Hematopoietic multipotent progenitor cell (in vitro differentiated cells): ENCODE data around the gene MAN2B1. TPM values are rescaled to one million over a fixed set of nuclear protein-coding genes. Genes with fewer than 3 reads are reported as not detected.
A peak's percentile ranks its signal among the peaks of the same experiment; 100 is the strongest.
"Not testable (repeated sequence)": the region's sequence is repeated elsewhere in the genome, so short reads cannot be mapped to it uniquely, and the experiment has no call there.

Source experiments
- DNase-seq, 3 donors: peaks; one replicate each; pipeline ENCODE4 v3.0.0-alpha.2; 2011 to 2015; ENCODE audit warnings: low read depth in 2 of 3, low spot score in 2 of 3
- small RNA-seq: library from RNA; depleted of rRNA; stranded (forward); fragments of <200 nt; gene quantifications from one replicate; pipeline ENCODE3, GENCODE V24; 2012
- total RNA-seq: library from RNA; depleted of rRNA; stranded (reverse); fragments of >200 nt; gene quantifications from one replicate; pipeline ENCODE4 v1.2.3, GENCODE V29; 2012

MAN2B1 gene
- total RNA-seq, 1 donor: 128 TPM

GRCh38 chr19:12623361-12624031 is 43.0 kb downstream of the MAN2B1 start:
- no peak for DNase-seq

GRCh38 chr19:12621253-12622024 is 45.1 kb downstream of the MAN2B1 start:
- DNase-seq: not testable (repeated sequence)

GRCh38 chr19:12617646-12618045 is 48.9 kb downstream of the MAN2B1 start:
- no peak for DNase-seq

GRCh38 chr19:12611361-12611699 is 55.2 kb downstream of the MAN2B1 start:
- no peak for DNase-seq

- DNase-seq: peak; percentile 74 to 99 (median 96)
Measured at GRCh38 chr19:12610540-12611360, 55.8 kb downstream of the MAN2B1 start, which contains the start of the genes ZNF490 and ZNF791. Gene ZNF490, minus strand, starts transcription at chr19:12610813. Its CDS starts 133 bp downstream, at chr19:12610680. Gene ZNF791, plus strand, starts transcription at chr19:12610920. Its CDS starts 160 bp downstream, at chr19:12611080.

GRCh38 chr19:12607631-12608030 is 58.9 kb downstream of the MAN2B1 start:
- peak in 1 of 3 donors; percentile 18 for DNase-seq

GRCh38 chr19:12606796-12607195 is 59.7 kb downstream of the MAN2B1 start:
- DNase-seq: no peak

- peak in 2 of 3 donors; percentile 60 to 82 for DNase-seq
Measured at GRCh38 chr19:12603714-12604113, 62.8 kb downstream of the MAN2B1 start.

- no peak for DNase-seq
Measured at GRCh38 chr19:12597594-12597993, 68.9 kb downstream of the MAN2B1 start.

- no peak for DNase-seq
Measured at GRCh38 chr19:12596927-12597548, 69.5 kb downstream of the MAN2B1 start.

Small RNA genes within 50 kb of the gene (small RNA-seq; reads per million reads assigned to genes)
- gene SNORD41: 37.9 reads per million, percentile 96 among the genes with 10 or more reads in this experiment

Other genes starting within 250 kb of the MAN2B1 start
- gene ZNF443, start 225.7 kb downstream of the MAN2B1 start, total RNA-seq: 3.5 TPM
- gene ZNF709, start 181.9 kb downstream of the MAN2B1 start, total RNA-seq: 7.5 TPM
- 4.8 TPM for gene ZNF564, start 115.3 kb downstream of the MAN2B1 start, total RNA-seq
- 9.7 TPM for gene ZNF490, start 55.9 kb downstream of the MAN2B1 start, total RNA-seq
- 9.4 TPM for gene ZNF791, start 55.8 kb downstream of the MAN2B1 start, total RNA-seq
- 14.8 TPM for gene WDR83, start 65 bp upstream of the MAN2B1 start, total RNA-seq
- gene DHPS, start 15.1 kb upstream of the MAN2B1 start, total RNA-seq: 102 TPM
- gene GNG14, start 21.3 kb upstream of the MAN2B1 start, total RNA-seq: not detected
- gene FBXW9, start 29.9 kb upstream of the MAN2B1 start, total RNA-seq: 31.2 TPM
- 68.1 TPM for gene TNPO2, start 57.2 kb upstream of the MAN2B1 start, total RNA-seq
- gene TRIR, start 67.9 kb upstream of the MAN2B1 start, total RNA-seq: 162 TPM
- gene GET3, start 70.8 kb upstream of the MAN2B1 start, total RNA-seq: 106 TPM
- not detected for gene BEST2, start 85.0 kb upstream of the MAN2B1 start, total RNA-seq
- gene HOOK2, start 108.8 kb upstream of the MAN2B1 start, total RNA-seq: 29.9 TPM
- gene JUNB, start 124.7 kb upstream of the MAN2B1 start, total RNA-seq: 700 TPM
- 278 TPM for gene PRDX2, start 135.1 kb upstream of the MAN2B1 start, total RNA-seq
- gene THSD8, start 135.3 kb upstream of the MAN2B1 start, total RNA-seq: not detected
- gene RNASEH2A, start 139.8 kb upstream of the MAN2B1 start, total RNA-seq: 35.0 TPM
- gene RTBDN, start 167.8 kb upstream of the MAN2B1 start, total RNA-seq: not detected
- 7.3 TPM for gene MAST1, start 171.8 kb upstream of the MAN2B1 start, total RNA-seq
- 25.6 TPM for gene DNASE2, start 214.7 kb upstream of the MAN2B1 start, total RNA-seq
- gene KLF1, start 220.5 kb upstream of the MAN2B1 start, total RNA-seq: 71.4 TPM
- gene GCDH, start 224.4 kb upstream of the MAN2B1 start, total RNA-seq: 87.3 TPM